GM12892 (cell line): ENCODE measurements around the gene OR5L2.

ENCODE experiments used
- POLR2A ChIP-seq: IDR thresholded peaks from 2 replicates; pipeline ENCODE4 v1.6.1; 2011; ENCODE audit warnings: low read depth, low read length, control low read depth
- POLR2AphosphoS5 ChIP-seq: IDR thresholded peaks from 2 replicates; pipeline ENCODE4 v1.6.1; 2011; ENCODE audit warnings: low read depth, low read length, control low read depth
- TAF1 ChIP-seq: IDR thresholded peaks from 2 replicates; pipeline ENCODE4 v1.6.1; 2011; ENCODE audit warnings: low read depth, mild to moderate bottlenecking, control low read depth, low read length, borderline replicate concordance

- no peak for TF ChIP-seq POLR2A
- no peak for TF ChIP-seq POLR2AphosphoS5
- TF ChIP-seq TAF1 = no peak
Measured at GRCh38 chr11:55854704-55855103, 27.7 kb downstream of the OR5L2 start.
